Coronary artery (tissue), 2 donors: ENCODE measurements around the gene ZSWIM3.

Experiments
- DNase-seq: peaks from one replicate; pipeline ENCODE4 v3.0.0-alpha.2; 2017; ENCODE audit warnings: low spot score
- H3K27ac ChIP-seq, 2 donors: fragments of 200-600 bp; sonication (generic); one replicate each; pipeline ENCODE4 v1.5.1; 2016 to 2019
- H3K4me3 ChIP-seq: fragments of 200-600 bp; sonication (generic); 2 replicates; pipeline ENCODE4 v1.5.1; 2016; ENCODE audit warnings: mild to moderate bottlenecking, moderate library complexity
- CTCF ChIP-seq: fragments of 200-600 bp; sonication (generic); IDR thresholded peaks from one replicate; pipeline ENCODE4 v1.5.1; 2019; ENCODE audit warnings: antibody characterized with exemption

ZSWIM3 gene

GRCh38 chr20:45848969-45849582 is 8.3 kb upstream of the ZSWIM3 start:
- TF ChIP-seq CTCF = no peak
- no peak for DNase-seq
- no peak overlapping the region for H3K4me3 ChIP-seq
- no peak overlapping the region for H3K27ac ChIP-seq

GRCh38 chr20:45850238-45850637 is 7.2 kb upstream of the ZSWIM3 start:
- DNase-seq = no peak
- no peak overlapping the region for H3K27ac ChIP-seq
- TF ChIP-seq CTCF = no peak
- H3K4me3 ChIP-seq = no peak overlapping the region

- no peak for DNase-seq
- no peak for TF ChIP-seq CTCF
- Histone ChIP-seq H3K4me3 (no peak overlapping the region), H3K27ac (no peak overlapping the region)
Measured at GRCh38 chr20:45850926-45851325, 6.5 kb upstream of the ZSWIM3 start.

- no peak for TF ChIP-seq CTCF
- Histone ChIP-seq H3K4me3 (no peak overlapping the region), H3K27ac (no peak overlapping the region)
- DNase-seq = no peak
Measured at GRCh38 chr20:45851501-45851900, 5.9 kb upstream of the ZSWIM3 start.

- no peak for TF ChIP-seq CTCF
- Histone ChIP-seq H3K4me3 (no peak overlapping the region), H3K27ac (no peak overlapping the region)
- DNase-seq = no peak
Measured at GRCh38 chr20:45852326-45852725, 5.1 kb upstream of the ZSWIM3 start.

- H3K27ac ChIP-seq = no peak overlapping the region
- no peak overlapping the region for H3K4me3 ChIP-seq
- TF ChIP-seq CTCF = no peak
- no peak for DNase-seq
Measured at GRCh38 chr20:45853484-45853883, 3.9 kb upstream of the ZSWIM3 start.

- no peak for TF ChIP-seq CTCF
- H3K27ac ChIP-seq = peak overlapping the region; percentile 55 to 90
Measured at GRCh38 chr20:45857882-45858216, 435 bp downstream of the ZSWIM3 start.

More at GRCh38 chr20:45857882-45858216, 435 bp downstream of the ZSWIM3 start:
- H3K4me3 ChIP-seq = peak overlapping the region; percentile 99
- no peak for DNase-seq
